ENCODE data around the gene MYO1F.
"Not testable (repeated sequence)": the region's sequence is repeated elsewhere in the genome, so short reads cannot be mapped to it uniquely, and the experiment has no call there.

Gene MYO1F

DNA sequence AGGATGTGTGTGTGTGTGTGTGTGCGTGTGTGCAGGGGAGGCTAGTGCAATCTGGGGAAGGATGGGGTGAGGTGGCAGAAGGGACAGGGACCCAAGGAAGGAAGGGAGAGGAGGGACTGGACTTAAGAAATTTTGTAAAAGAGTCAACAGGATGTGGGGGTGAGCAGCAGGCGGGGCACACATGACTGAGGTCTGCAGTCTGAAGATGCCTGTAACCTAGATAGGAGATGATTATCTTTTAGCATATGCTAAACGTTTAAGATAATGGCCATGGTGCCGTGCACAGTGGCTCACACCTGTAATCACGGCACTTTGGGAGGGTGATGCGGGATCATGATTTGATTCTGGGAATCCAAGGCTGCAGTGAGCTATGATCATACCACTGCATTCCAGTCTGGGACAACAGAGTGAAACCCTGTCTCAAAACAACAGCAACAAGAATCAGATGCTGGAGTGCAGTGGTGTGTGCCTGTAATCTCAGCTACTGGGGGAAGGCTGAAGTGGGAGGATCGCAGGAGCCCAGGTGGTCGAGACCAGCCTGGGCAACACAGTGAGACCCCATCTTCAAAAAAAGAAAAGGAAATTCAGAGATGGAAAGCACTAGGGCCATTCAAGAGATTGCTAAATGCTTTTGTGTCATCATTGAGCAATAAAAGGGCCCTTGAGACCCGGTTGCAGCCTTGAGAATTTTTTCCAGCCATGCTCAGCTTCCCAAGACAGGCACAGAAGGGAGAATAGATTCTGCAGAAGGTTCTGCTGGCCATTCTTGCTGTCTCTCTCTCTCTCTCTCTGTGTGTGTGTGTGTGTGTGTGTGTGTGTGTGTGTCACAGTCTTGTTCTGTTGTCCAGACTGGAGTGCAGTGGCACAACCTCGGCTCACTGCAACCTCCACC, 59.4 kb downstream of the MYO1F start:
- Histone ChIP-seq H3K27ac (ENCODE audit: low read depth, low read length) (no peak overlapping the region), H3K9me3 (ENCODE audit: control insufficient read depth, insufficient read depth, low read depth, low read length) (no peaks in the 10 kb centered on the region), H3K4me1 (ENCODE audit: control insufficient read depth, insufficient read depth, low read length) (peaks cover 11% of the 10 kb centered on the region), H3K36me3 (ENCODE audit: control insufficient read depth, insufficient read depth, low read length) (no peaks in the 10 kb centered on the region), H3K4me3 (ENCODE audit: low read depth, low read length) (no peak overlapping the region), H3K9ac (ENCODE audit: low read length) (no peak overlapping the region), H3K27me3 (ENCODE audit: control insufficient read depth, insufficient read depth, low read length) (no peaks in the 10 kb centered on the region)

DNA sequence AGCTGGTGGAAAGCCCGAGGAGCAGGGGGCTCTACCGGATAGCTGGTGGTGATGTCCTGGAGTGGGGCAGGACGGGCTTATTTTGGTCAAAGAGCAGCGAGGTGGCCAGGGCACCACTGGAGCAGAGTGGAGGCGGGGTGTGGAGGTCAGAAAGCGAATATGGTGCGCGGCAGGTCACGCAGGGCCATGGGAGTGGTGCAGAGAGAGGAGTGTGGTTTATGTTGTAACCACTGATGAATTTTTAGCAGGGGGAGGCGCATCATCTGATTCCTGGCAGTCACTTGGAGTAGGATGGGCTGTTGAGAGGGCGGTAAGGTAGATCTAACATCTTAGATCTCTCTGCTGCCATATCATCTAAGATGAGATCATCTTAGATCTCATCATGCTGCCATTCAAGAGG, 61.9 kb downstream of the MYO1F start:
- Histone ChIP-seq H3K4me1 (ENCODE audit: control insufficient read depth, insufficient read depth, low read length) (peaks cover 20% of the 10 kb centered on the region), H3K36me3 (ENCODE audit: control insufficient read depth, insufficient read depth, low read length) (no peaks in the 10 kb centered on the region), H3K9me3 (ENCODE audit: control insufficient read depth, insufficient read depth, low read depth, low read length) (peaks cover 3% of the 10 kb centered on the region; the same call in 1 of the 2 replicates), H3K27ac (ENCODE audit: low read depth, low read length) (no peak overlapping the region), H3K27me3 (ENCODE audit: control insufficient read depth, insufficient read depth, low read length) (no peaks in the 10 kb centered on the region), H3K9ac (ENCODE audit: low read length) (no peak overlapping the region), H3K4me3 (ENCODE audit: low read depth, low read length) (no peak overlapping the region)

DNA sequence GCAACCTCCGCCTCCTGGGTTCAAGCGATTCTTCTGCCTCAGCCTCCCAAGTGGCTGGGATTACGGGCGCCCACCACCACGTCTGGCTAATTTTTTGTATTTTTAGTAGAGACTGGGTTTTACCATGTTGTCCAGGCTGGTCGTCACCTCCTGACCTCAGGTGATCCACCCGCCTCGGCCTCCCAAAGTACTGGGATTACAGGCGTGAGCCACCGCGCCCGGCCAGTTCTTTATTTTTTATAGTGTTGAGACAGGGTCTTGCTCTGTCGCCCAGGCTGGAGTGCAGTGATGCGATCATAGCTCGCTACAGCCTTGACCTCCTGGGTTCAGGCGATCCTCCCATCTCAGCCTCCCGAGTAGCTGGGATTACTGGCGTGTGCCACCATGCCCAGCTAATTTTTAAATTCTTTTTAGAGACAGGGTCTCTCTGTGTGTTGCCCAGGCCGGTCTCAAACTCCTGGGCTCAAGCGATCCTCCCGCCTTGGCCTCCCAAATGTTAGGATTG, 62.7 kb downstream of the MYO1F start:
- peak overlapping the region; percentile 95 for H3K4me3 ChIP-seq (ENCODE audit: low read depth, low read length)
- H3K27me3 ChIP-seq (ENCODE audit: control insufficient read depth, insufficient read depth, low read length); H3K36me3 ChIP-seq (ENCODE audit: control insufficient read depth, insufficient read depth, low read length); H3K9me3 ChIP-seq (ENCODE audit: control insufficient read depth, insufficient read depth, low read depth, low read length): not testable (repeated sequence)
- H3K27ac ChIP-seq (ENCODE audit: low read depth, low read length), result peak overlapping the region; percentile 94
- peak overlapping the region; percentile 99 for H3K9ac ChIP-seq (ENCODE audit: low read length)
- H3K4me1 ChIP-seq (ENCODE audit: control insufficient read depth, insufficient read depth, low read length), result peaks cover 20% of the 10 kb centered on the region

DNA sequence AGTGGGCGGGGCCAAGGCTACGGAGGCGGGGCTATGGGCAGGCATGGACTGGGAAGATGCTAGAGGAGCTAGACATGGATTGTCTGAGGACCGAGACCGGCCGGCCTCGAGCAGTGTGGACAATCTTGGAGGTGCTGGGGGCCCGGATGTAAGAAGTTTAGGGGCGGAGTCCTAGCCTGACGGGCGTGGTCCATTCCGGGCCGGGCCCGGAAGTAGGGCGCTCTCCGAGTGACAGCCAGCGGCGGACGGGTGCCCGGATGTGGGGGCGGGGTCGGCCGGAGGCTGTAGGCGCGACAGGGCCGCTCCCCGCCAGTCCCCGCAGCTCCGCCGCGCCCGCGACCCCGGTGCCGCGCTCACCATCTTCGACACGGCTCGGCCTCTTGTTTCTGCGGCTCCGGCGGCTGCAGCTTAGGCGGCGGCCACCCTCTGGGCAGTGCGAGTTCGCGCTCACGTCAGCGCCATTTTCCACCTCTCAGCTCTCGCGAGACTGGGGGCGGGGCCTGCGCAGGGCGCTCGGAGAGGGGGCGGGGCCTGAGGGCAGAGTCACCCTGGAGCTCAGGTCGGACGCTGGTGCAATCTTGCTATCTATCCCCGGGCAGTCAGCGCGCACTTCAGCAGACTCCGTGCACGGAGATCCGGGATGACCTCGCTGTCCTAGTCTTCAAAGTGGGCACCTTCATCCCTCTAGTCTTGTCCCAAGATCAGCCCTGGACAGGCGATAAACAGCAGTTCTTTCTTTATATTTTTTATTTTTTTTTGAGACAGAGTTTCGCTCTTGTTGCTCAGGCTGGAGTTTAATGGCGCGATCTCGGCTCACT, 63.3 kb downstream of the MYO1F start, which contains the start of gene ZNF414:
ZNF414 (minus strand) TSS at position 481 of the 818 bp plus-strand sequence; CDS start at position 360, 121 bp downstream.
- H3K9ac ChIP-seq (ENCODE audit: low read length), result peak within 1 kb of the TSS; percentile 99
- H3K4me1 ChIP-seq (ENCODE audit: control insufficient read depth, insufficient read depth, low read length), result peaks cover 20% of the 10 kb centered on the region
- peak within 1 kb of the TSS; percentile 95 for H3K4me3 ChIP-seq (ENCODE audit: low read depth, low read length)
- no peaks in the 10 kb centered on the region for H3K27me3 ChIP-seq (ENCODE audit: control insufficient read depth, insufficient read depth, low read length)
- H3K9me3 ChIP-seq (ENCODE audit: control insufficient read depth, insufficient read depth, low read depth, low read length), result peaks cover 3% of the 10 kb centered on the region; the same call in 1 of the 2 replicates
- no peaks in the 10 kb centered on the region for H3K36me3 ChIP-seq (ENCODE audit: control insufficient read depth, insufficient read depth, low read length)
- peak within 1 kb of the TSS; percentile 94 for H3K27ac ChIP-seq (ENCODE audit: low read depth, low read length)

DNA sequence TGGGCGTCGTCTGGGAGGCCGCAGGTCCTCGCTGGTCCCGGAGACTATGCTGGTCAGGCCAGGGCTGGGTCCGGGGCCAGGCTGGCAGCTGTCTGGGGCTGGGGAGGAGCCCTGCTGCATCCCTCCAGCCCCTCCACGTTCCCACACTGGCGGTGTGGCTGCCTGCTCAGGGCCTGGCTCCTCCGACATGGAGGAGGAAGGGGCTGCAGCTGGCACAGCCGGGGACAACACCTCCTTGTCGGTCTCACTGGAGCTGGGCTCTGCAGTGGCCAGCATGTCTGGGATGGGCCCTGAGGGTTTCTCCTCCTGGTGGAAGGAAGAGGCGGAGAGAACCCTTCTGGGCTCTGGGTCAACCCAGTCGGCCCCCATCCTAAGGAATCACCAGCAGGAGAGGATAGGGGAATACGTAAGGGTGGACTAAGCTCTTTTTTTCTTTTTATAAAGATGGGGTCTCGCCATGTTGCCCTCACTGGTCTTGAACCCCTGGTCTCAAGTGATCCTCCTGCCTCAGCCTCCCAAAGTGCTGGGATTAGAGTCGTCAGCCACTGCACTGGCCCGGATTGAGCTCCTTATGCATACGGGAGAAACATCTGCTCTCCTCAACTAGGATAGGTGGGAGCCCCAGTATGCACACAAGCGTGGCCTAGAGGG, 64.1 kb downstream of the MYO1F start:
- peak overlapping the region; percentile 94; the same call in 1 of the 2 replicates for H3K27ac ChIP-seq (ENCODE audit: low read depth, low read length)
- peak overlapping the region; percentile 99 for H3K9ac ChIP-seq (ENCODE audit: low read length)
- no peaks in the 10 kb centered on the region for H3K36me3 ChIP-seq (ENCODE audit: control insufficient read depth, insufficient read depth, low read length)
- H3K27me3 ChIP-seq (ENCODE audit: control insufficient read depth, insufficient read depth, low read length), result no peaks in the 10 kb centered on the region
- peaks cover 20% of the 10 kb centered on the region for H3K4me1 ChIP-seq (ENCODE audit: control insufficient read depth, insufficient read depth, low read length)
- H3K9me3 ChIP-seq (ENCODE audit: control insufficient read depth, insufficient read depth, low read depth, low read length), result peaks cover 3% of the 10 kb centered on the region; the same call in 1 of the 2 replicates
- peak overlapping the region; percentile 95 for H3K4me3 ChIP-seq (ENCODE audit: low read depth, low read length)

DNA sequence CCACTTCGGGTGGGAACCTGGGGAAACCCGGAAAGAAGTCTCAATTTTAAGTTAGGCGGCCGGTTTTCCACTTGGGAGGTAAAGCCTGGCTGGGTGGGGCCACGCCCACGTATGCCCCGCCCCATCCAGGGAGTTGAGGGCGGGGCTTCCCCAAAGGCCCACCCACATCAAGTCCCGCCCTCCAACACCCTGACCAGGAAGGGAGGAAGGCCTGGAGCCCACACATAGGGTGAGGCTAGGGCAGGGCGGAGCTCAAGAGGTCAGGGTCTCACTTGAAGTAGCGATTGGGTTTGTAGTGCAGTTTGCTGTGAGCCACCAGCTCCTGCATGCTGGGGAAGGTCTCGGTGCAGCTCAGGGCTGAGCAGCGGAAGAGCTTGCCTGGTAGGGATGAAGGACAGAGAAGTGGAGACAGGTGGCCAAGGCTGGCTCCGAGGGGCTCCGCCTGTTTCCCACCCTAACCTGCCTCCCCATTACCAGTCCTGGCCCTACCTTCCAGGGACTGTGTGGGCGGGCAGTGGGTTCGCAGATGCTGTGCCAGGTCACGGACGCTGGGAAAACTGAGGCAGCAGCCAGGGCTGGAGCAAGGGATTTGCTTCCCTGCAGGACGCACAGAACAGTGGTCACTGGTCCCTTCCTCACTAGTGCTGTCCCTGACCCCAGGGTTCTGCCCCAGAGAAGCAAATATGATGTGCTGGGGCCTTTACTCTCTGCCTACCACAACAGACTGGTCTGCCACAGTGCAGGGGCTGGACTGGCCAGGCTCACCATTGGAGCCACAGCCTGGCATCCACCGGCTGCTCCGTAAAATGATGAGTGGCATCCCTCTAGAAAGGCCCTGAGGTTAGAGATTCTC, 64.9 kb downstream of the MYO1F start:
- Histone ChIP-seq H3K9me3 (ENCODE audit: control insufficient read depth, insufficient read depth, low read depth, low read length) (peaks cover 3% of the 10 kb centered on the region; the same call in 1 of the 2 replicates), H3K27me3 (ENCODE audit: control insufficient read depth, insufficient read depth, low read length) (no peaks in the 10 kb centered on the region), H3K36me3 (ENCODE audit: control insufficient read depth, insufficient read depth, low read length) (no peaks in the 10 kb centered on the region), H3K4me3 (ENCODE audit: low read depth, low read length) (peak overlapping the region; percentile 95), H3K27ac (ENCODE audit: low read depth, low read length) (no peak overlapping the region), H3K9ac (ENCODE audit: low read length) (peak overlapping the region; percentile 99), H3K4me1 (ENCODE audit: control insufficient read depth, insufficient read depth, low read length) (peaks cover 17% of the 10 kb centered on the region)

DNA sequence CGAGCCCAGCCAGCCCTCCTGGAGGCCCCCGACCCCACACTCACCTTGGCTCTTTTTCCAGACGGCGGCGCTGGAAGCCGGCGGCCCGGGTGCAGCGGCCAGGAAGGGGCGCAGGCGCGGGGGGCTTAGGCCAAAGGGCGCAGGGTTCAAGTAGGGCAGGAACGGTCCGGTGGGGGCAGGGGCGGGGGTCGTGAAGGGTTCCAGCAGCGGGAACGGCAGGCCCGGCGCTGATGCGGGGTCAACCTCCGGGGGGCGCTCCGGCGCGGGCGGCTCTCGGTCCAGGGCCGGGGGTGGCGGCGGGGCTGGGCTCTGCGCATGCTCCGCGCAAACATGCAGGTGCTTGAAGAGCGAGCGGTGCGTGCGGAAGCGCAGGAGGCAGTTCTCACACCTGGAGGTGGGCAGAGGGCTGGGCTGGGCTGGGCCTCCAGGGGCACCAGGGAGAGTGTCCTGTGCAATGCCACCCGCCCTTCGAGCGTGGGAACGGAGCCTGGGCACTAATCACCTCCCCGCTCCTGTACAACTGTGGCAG, 65.6 kb downstream of the MYO1F start:
- Histone ChIP-seq H3K4me1 (ENCODE audit: control insufficient read depth, insufficient read depth, low read length) (peaks cover 20% of the 10 kb centered on the region), H3K9ac (ENCODE audit: low read length) (no peak overlapping the region), H3K36me3 (ENCODE audit: control insufficient read depth, insufficient read depth, low read length) (no peaks in the 10 kb centered on the region), H3K9me3 (ENCODE audit: control insufficient read depth, insufficient read depth, low read depth, low read length) (peaks cover 3% of the 10 kb centered on the region; the same call in 1 of the 2 replicates), H3K4me3 (ENCODE audit: low read depth, low read length) (peak overlapping the region; percentile 55), H3K27me3 (ENCODE audit: control insufficient read depth, insufficient read depth, low read length) (no peaks in the 10 kb centered on the region), H3K27ac (ENCODE audit: low read depth, low read length) (no peak overlapping the region)

DNA sequence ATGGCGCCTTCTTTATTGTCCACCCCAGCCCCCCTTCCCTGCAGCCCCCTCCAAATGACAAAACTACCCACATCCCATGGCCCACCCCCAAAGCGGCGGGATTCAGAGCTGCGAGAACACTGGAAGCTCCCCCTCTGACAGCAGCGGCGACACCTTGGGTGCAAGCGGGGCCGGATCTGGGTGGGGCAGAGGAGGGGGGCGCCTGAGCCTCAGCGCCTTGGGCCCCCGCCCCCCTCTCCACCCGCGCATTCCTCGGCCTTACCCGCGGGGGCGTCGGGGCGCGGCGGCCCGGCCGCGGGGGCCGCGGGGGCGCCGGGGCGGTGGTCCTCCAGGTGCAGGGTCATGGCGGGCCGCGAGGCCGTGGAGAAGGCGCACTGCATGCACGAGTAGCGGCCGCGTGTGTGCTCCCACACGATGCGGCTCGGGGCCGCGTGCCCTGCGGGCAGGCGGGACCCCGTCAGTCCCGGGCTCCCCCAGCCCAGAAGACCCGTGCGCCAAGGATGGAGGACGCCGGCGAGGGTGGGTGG, 66.6 kb downstream of the MYO1F start:
- H3K4me3 ChIP-seq (ENCODE audit: low read depth, low read length), result peak overlapping the region; percentile 55
- H3K9ac ChIP-seq (ENCODE audit: low read length), result no peak overlapping the region
- no peaks in the 10 kb centered on the region for H3K36me3 ChIP-seq (ENCODE audit: control insufficient read depth, insufficient read depth, low read length)
- H3K27ac ChIP-seq (ENCODE audit: low read depth, low read length), result no peak overlapping the region
- peaks cover 25% of the 10 kb centered on the region for H3K4me1 ChIP-seq (ENCODE audit: control insufficient read depth, insufficient read depth, low read length)
- peaks cover 3% of the 10 kb centered on the region; the same call in 1 of the 2 replicates for H3K9me3 ChIP-seq (ENCODE audit: control insufficient read depth, insufficient read depth, low read depth, low read length)
- H3K27me3 ChIP-seq (ENCODE audit: control insufficient read depth, insufficient read depth, low read length), result no peaks in the 10 kb centered on the region

DNA sequence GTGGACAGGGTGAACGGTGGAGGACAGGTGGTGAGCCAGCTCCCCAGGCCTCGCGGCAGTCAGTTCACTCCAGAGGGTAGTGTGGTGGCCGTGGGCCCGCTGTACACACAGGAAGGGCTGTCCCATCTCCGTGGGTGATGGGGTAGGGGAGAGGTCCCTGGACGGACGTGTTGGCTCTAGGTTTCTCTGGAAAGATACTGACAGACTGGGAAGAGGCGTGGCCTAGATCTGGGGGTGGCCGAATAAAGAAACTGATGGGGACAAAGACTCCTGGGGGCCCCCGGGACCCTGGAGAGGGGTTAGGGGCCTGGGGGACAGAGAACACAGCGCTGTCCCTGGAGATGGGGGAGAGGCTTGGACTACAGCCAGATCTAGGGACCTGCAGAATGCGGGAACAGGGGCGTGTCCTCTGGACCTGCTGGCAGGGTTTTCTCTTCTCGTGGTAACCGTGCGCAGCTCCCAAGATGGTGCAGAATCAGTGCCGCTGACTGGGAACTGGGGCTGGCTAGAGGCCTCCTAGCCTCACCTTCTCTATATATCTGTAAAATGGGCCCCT, 70.8 kb downstream of the MYO1F start:
- Histone ChIP-seq H3K4me1 (ENCODE audit: control insufficient read depth, insufficient read depth, low read length) (peaks cover 13% of the 10 kb centered on the region), H3K9ac (ENCODE audit: low read length) (peak overlapping the region; percentile 66), H3K27me3 (ENCODE audit: control insufficient read depth, insufficient read depth, low read length) (no peaks in the 10 kb centered on the region), H3K4me3 (ENCODE audit: low read depth, low read length) (peak overlapping the region; percentile 56), H3K9me3 (ENCODE audit: control insufficient read depth, insufficient read depth, low read depth, low read length) (no peaks in the 10 kb centered on the region), H3K27ac (ENCODE audit: low read depth, low read length) (no peak overlapping the region), H3K36me3 (ENCODE audit: control insufficient read depth, insufficient read depth, low read length) (no peaks in the 10 kb centered on the region)
